Measurements from ENCODE around the gene PHAF1.

DNA sequence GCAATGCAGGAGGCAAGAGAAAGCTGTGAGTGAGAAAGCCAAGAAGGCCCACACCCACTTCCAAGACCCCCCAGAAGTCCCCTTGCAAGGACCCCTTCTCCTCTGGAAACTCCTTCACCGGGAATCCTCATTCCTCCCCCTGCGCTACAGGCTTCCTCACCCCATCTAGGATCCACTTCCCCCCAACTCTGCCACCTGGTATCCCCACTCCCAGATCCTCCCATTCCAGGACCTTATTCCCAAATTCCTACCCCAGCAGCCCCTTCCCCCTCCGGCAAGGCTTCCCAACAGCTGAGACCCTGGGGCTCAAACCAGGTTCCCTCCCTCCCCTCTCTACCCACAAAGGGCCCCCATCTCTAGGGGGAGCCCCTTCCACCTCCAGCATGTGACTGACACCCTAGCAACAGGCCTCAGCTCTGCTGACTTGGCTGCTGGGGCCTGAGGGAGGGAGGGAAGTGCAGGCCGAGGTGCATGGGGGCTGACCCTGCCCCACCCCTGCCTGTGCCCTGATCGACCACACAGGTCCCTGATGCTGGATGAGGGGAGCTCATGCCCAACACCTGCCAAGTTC, 56.9 kb downstream of the PHAF1 start:
- TF ChIP-seq, protein P1, sequence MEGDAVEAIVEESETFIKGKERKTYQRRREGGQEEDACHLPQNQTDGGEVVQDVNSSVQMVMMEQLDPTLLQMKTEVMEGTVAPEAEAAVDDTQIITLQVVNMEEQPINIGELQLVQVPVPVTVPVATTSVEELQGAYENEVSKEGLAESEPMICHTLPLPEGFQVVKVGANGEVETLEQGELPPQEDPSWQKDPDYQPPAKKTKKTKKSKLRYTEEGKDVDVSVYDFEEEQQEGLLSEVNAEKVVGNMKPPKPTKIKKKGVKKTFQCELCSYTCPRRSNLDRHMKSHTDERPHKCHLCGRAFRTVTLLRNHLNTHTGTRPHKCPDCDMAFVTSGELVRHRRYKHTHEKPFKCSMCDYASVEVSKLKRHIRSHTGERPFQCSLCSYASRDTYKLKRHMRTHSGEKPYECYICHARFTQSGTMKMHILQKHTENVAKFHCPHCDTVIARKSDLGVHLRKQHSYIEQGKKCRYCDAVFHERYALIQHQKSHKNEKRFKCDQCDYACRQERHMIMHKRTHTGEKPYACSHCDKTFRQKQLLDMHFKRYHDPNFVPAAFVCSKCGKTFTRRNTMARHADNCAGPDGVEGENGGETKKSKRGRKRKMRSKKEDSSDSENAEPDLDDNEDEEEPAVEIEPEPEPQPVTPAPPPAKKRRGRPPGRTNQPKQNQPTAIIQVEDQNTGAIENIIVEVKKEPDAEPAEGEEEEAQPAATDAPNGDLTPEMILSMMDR (IDR thresholded peaks at IDR 0.05; ENCODE audit: borderline replicate concordance, extremely low read depth, low read length, poor library complexity, severe bottlenecking), result no peak
- TF ChIP-seq EZH2 (IDR thresholded peaks at IDR 0.05; ENCODE audit: borderline replicate concordance, low read depth, low read length, severe bottlenecking), result no peak

All from DND-41 (cell line).